NCI-H2107 treated with DMSO at 0.1 percent for 48 hours (cell line): ENCODE data around the gene ZNG1A.
A peak's percentile ranks its signal among the peaks of the same experiment; 100 is the strongest.
"Not testable (repeated sequence)": the region's sequence is repeated elsewhere in the genome, so short reads cannot be mapped to it uniquely, and the experiment has no call there.

Experiments
- DNase-seq: peaks from one replicate; lab custom pipeline; 2025; ENCODE audit not compliant: unreplicated experiment; lab: John Stamatoyannopoulos, UW

The ZNG1A gene

DNA sequence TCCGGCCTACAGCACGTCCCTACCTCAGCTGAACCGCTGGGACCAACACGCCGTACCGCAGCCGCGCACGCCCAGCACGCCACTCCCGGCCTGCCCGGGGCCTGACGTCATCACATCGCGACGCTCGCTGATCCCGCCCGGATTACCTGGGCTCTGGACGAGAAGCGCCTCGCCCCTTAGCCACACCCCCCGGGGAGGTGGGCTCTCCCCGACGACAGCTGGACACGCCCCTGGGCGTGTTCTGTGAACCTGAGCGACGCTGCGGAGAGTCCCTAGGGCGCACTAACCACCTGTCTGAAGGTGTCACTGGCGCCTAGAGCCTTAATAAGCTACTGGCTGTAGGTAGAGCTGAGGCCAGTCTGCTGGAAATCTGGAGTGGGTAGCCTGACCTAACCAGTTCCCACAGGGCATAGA is at the start of gene ZNG1A:
ZNG1A (minus strand) TSS at position 87 of the 414 bp plus-strand sequence. CDS start 87 bp downstream, outside the sequence.
- DNase-seq, result peak; percentile 38

DNA sequence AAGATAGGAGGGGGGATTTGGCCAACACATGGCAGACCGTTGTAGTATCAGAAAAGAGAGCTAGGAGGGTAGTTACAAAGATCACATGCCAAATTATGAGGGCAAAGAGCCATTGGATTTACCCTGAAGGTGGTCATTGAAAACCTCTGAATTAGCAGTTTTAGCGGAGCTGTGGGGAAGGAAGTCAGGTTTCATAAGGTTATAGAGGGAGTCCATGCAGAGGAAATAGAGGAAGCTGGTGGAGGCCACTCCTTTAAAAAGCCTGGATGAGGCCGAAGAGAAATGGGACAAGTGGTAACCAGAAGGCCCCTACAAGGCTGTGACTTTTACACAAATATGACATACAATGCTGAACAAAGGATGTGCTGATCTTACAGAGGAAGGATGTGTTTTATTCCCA is 49.0 kb upstream of the ZNG1A start:
- DNase-seq, result no peak

DNA sequence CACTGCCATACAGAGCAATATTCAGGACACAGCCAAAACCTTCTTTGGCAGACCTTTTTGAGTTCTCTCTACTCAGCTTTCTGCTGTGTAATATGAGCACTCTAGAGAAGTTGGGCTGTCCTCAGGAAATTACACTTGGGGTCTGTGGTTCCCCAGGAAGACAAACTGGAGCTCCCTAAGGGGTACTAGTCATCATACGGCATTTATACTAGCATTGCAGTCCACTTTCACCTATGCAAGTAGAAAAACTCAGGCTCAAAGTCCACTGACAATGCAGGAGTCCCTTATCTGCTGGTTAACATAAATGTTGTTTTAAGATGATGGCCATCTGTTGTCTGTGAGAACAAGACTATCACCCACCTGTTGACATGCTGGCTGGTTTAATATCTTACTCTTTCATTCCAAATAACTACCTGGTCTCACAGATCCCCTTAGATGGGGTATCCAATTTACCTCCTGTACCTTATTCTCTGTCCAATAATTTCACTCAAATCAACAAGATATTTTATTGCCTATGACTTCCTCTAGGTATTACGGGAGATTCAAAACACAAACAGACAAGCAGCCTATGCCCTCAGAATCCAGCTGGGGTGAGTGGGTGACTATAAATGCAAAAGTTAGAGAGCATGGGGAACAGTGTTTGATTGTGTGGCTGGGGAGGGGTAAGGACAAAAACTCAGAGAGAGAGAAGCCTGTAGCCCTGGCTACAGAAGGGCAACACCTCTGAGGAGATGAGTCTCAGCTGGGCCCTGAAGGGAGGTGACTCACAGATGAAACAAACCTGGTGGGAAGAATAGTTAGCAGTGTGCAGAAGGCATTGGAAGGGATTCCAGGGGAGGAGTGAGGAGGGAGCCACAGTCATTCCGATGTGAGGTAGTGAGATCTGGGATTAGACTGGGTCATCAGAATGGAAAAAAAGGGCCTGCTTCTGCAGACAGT is 46.0 kb upstream of the ZNG1A start:
- no peak for DNase-seq

DNA sequence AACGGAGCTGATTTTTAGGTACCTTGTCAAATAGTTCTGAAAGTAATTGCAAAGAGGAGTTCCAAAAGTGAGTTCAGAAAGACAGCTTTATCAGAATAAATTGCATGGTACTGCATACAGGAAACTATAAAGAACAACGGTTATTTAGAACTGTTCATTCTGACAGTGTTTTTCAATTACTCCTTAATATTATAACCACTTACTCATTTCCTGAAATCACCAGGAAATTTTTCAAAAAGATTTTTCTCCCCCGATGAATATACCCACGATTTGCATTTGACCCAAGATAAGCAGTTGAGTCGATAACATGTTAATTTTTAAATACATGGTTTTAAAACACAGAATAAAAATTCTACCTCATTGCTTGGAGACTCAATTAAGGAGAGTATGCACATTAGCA is 45.2 kb upstream of the ZNG1A start:
- DNase-seq, result no peak

DNA sequence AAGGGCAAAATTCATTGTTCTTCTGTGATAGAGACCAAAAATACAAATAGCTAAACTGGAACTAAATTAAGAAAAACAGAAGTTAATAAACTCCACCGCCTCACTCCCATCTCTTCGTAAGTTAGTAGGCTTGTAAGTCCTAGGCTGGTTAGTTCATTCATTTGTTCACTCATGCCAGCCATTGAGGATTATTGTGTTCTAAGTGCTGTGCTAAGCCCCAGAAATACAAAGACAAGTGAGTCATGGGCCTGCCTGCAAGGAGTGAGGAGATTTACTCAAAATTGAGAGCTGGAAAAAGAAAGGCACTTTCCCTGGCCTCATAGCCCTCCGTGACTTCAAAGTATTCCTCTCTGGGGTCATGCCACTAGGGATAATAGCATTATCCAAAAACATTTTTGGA is 44.3 kb upstream of the ZNG1A start:
- DNase-seq, result no peak

DNA sequence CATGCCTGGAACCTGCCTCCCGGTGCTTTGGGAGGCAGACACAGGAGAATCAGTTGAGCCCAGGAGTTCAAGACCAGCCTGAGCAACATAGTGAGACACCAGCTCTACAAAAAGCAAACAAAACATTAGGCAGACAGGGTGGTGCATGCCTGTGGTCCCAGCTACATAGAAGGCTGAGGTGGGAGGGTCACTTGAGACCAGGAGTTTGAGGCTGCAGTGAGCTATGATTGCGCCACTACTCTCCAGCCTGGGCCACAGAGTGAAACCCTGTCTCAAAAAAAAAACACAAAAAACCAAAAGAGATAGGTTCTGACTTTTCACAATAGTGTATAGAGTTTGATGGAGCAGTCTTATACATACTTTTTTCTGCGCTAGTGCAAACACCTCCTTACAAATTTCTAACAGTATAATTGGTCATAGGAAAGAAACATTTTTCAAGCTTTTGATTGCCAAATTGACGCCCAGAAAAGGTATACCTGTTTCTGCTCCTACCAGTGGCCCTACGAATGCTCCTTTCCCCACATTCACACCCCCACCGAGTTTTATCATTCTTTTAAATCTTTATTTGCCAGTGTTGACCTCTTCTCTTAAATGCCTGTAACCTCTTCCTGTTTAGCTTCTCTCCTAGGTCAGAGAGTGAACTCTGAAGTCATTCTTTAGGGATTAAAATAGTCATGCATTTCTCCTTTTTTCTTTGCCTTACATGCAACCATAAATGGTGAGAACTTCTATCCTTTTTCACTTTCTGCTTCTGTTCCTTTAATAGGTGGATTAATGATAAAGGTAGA is 43.3 kb upstream of the ZNG1A start:
- no peak for DNase-seq

DNA sequence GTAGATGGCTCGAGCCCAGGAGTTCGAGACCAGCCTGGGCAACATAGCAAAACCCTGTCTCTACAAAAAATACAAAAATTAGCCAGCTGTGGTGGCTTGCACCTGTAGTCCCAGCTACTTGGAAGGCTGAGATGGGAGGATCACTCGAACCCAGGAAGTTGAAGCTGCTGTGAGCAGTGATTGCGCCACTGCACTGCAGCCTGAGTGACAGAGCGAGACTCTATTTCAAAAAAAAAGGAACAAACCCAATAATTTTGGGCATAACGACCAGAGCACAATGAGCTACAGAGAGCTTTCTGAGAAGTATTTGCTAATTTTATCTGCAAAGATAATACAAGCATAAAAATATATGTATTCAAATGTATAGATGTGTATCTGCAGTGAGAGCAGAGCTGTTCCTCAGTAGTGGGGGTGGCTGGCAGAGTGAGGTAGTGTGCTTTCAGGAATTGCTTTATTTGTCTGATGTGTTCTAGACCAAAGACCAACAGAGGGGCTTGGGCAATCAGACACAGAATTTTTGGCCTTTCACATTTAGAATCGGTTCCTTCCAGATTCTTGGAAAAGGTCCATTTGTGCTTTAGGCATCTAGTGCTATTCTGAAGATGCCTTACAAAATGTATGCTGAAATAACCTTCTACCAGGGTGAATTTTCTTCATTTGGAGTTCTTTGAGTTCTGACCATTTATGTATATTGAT is 41.0 kb upstream of the ZNG1A start:
- no peak for DNase-seq

DNA sequence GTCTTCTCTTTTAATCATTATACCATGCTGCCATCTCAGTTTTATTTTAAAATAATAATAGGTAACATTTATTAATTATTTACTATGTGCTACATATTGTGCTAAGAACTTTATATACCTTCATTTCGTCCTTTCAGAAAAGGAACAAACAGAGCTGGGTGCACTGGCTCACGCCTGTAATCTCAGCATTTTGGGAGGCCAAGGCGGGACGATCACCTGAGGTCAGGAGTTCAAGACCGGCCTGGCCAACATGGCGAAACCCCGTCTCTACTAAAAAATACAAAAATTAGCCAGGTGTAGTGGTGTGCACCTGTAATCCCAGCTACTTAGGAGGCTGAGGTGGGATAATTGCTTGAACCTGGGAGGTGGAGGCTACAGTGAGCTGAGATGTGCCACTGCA is 40.2 kb upstream of the ZNG1A start:
- DNase-seq, result not testable (repeated sequence)

DNA sequence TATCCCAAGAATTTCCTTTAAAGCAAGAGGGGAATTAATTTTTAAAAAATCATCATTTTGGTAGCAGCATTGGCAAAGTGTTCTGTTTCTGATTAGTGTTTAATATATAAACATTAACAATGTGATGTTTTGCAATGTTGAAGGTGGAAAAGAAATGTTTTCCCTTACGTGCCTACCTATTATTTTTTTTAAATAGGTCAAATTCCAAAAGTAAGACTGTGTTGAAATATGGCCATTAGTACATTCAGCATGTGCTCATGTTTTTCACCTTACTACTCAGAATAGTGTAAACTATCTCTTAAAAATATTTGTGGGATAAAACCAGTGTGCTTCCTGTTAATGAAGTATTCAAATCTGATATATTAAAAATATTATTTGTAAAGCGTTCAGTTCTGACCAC is 39.1 kb upstream of the ZNG1A start:
- no peak for DNase-seq

DNA sequence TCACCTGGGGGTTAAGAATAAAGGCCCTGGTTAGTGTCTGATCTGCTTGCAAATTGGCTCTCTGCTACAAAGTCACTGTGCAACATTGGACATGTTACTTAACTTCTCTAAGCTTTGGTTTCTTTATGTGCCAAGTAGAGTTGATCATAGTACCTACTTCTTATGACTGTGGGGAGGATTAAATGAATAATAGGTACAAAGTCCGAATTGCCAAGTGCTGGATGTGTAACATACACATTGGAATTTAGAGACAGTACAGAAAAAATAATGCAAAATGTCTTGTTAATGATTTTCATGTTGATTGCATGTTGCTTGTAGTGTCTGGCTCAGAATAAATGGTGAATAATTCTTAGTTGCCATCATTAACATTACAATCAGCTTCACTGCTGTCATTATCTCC is 38.0 kb upstream of the ZNG1A start:
- no peak for DNase-seq

DNA sequence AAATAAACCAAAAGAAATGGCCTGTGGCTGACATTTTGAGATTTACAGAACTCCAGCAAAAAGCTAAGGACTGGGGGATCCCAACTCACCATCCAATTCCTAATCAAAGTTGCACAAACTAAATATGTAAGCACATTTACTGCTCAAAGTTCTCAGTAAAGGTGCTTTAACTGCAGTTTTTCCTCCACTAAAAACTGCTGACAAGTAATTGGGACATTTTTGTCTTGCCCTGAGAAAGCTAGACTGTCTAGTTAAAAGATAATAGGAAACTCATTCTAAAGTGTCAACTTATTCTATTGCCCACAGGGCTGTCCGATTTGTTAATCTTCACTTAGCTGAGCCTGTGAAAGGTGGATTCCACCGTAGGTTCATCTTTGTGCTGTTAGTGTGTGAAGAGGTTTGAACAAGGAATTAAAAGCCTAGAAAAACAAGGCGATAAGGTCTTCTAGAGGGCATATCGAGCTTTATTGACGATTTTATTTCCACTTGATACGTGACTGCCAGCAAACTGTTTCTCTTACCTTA is 36.8 kb upstream of the ZNG1A start:
- no peak for DNase-seq

DNA sequence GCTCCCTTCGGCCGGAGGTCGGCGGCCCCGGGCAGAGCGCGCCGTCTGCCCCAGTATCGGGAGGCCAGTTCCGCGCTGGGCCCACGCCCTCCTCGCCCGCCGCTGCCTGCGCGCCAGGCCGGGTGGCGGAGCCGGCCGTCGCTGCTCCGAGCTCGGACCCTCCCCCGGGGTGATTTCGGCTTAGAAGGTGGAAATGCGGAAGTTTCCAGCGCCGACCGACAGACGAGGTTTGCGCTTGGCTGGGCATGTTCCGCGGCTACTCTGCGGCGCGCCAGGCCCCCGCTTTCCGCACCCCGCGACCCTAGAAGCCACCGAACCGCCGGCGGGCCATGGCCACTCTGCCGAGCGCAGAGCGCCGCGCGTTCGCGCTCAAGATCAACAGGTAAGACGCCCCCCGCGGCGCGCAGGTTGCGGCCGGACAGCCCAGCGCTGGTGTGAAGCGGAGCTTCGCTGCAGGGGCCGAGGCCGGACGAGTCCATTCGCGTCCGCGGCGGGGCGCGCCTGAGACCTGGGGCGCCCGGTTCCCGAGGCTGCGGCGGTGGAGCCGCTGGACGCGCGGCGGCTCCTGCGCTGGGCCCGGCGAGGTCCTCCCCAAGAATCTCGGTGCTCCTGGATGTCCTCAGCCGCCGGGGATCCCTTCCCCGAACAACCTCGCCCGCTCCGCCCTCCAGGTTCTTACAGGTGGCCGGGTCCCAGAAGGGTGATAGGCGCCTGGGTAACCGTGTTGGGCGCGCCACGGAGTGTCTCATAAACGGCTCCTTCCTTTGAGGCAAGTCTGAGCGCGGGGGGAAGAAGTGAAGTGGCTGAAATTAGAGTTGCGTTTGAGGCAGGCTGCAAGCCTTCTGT is 36.0 kb upstream of the ZNG1A start, which contains the start of gene DOCK8:
DOCK8 (plus strand) TSS at position 218 of the 846 bp plus-strand sequence; CDS start at position 330, 112 bp downstream.
- no peak for DNase-seq

DNA sequence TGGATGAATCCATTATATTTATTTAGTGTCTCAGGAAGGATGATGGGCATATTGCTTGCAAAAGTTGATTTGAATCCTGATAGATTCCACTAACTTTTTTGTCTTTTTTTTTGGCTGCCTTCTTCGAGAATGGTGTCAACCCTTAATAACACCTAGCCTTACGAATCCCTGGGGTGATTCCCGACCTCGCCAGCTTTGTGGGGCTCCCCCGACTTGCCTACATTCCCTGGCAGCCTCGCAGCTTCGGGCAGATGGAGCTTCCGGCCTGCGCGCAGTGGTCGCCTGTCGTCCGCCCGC is 35.4 kb upstream of the ZNG1A start:
- no peak for DNase-seq

DNA sequence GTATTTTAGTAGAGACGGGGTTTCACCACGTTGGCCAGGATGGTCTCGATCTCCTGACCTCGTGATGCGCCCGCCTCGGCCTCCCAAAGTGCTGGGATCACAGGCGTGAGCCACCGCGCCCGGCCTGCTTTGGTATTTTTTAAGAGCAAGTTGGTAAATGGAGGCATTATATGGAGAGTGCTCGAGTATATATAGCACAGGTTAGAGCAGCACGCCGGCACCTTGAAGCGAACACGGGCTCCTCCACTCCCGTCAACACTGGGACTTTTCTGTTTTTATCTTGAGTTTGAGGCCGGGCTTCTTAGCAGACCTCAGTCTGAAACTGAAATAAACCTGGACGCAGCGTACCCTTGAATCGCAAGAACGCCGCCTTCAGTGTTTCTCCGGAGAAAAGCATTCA is 35.0 kb upstream of the ZNG1A start:
- DNase-seq, result not testable (repeated sequence)

DNA sequence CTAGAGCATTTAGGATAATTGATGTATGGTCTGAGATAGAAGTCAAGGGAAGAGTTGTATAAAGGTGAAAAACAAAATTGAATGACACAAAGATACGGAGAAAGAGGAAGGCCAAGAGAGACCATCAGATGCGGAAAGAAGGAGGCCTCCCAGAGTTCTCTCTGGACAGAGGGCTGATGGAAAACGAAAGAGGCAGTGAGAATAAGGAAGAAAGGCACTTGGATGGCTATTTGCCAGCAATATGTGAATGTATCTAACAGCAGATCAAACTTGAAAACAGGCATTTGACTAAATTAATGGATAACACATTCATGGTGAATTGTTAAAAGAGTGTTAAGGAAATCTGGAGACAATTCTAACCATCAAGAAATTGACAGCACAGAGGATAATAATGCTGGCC is 33.4 kb upstream of the ZNG1A start:
- DNase-seq, result no peak

DNA sequence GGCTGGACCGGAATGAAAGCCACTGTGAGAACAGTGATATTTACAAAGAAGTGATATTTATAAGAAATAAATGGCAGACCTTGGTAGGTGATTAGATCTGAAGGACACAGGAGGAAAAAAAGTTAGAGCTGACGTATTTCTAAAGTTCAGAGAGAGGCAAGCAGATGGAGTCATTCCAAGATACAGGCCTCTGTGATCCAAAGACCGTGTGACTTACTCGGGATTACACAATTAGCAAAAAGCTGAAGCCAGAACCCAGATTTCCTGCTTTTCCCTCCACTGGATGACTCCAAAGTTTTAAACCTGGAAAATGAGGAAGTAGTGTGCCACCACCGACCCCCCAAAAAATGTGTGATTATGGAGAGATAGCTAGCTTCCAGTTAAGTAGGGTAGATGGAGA is 32.7 kb upstream of the ZNG1A start:
- no peak for DNase-seq

DNA sequence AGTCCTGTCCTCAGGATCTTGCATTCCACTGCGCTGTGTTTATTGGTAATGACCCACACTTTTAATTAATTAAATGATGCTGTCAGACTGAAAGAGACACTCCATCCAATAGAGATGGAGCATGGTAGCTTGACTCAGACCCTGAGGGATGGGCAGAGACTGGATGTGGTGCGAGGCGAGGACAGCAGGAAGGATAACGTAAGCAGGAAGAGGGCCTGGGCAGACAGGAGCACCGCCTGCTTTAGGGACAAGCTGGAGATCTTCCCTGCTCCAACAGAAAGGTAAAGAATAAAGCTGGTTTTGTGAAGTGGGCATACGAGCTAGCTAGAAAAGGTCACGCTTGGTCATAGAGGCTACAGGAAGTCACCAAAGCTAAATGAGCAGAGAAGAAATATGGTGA is 32.2 kb upstream of the ZNG1A start:
- no peak for DNase-seq

DNA sequence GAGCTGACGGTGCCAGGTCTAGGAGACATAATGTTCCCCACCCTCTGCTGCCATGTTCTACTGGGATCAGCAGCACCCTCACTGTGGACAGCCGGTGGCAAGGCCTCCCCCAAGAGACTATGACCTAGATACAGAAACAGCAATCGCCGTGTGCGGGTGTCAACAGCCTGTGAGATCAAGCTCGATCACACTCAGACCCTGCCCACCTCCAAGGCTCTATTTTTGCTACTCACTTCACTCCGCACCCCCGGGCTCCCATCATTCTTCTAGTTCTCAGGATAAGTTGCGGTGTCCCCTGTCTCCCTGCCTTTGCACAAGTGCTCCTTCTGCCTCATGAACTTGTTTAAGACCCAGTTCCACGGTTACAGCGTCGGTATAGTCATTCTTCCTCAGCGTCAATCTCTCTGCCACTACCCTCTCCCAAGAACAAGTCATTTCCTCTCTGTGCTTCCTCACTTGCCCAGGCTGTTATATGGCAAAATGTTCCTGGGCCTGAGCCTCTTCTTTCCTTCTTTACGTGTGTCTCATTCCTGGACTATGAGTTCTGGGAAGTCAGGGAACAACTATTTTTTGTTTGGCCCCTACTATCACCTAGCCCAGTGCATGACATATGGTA is 30.4 kb upstream of the ZNG1A start:
- DNase-seq, result no peak

DNA sequence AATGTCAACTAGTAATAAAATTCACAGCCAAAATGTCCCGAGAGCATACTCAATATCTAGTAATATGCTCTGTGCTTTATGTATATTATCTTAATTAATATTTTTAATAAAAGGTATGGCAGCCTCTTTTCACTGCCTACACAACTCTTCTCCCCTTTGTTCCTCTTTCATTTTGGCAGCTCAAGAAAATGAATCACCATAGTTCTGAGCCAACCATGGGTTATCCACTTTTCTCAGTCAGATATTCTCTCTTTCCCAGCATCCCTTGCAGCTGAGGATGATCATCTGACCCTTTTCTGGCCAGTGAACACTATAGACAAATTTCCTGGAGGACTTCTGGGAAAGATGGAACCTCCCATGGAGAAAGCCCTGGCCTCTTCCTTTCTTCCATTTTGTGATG is 27.6 kb upstream of the ZNG1A start:
- no peak for DNase-seq

DNA sequence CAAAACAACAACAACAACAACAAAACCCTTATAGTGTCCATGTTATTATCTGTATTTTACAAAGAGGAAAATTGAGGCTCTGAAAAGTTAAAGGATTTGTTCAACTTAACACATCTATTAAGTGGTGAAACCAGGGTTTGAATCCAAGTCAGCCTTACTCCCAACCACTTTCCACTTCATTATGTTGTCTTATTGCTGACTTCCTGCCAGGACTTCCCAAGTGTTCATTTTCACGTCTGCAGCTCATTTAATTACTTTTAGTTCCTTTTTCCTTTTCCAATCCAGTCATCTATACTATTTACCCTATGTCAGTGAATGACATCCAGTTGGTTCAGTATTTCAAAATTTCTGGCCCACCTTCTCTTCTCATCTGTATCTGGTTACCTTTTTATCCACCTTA is 20.7 kb upstream of the ZNG1A start:
- DNase-seq, result not testable (repeated sequence)
